DMS79 treated with DMSO at 0.1 percent for 48 hours (cell line): Measurements from ENCODE around the gene SEMA3D.

Source experiments
- DNase-seq: peaks from one replicate; lab custom pipeline; 2025; lab: John Stamatoyannopoulos, UW

Gene SEMA3D

GRCh38 chr7:84985073-84985784 is 201.6 kb downstream of the SEMA3D start:
- DNase-seq, result no peak

- DNase-seq, result no peak
Observed at GRCh38 chr7:84982199-84982598, 204.7 kb downstream of the SEMA3D start.

- DNase-seq, result no peak
Observed at GRCh38 chr7:84981055-84981976, 205.5 kb downstream of the SEMA3D start.

- no peak for DNase-seq
Observed at GRCh38 chr7:84975586-84976185, 211.2 kb downstream of the SEMA3D start.

- DNase-seq, result no peak
Observed at GRCh38 chr7:84971360-84971759, 215.5 kb downstream of the SEMA3D start.

- DNase-seq, result no peak
Observed at GRCh38 chr7:84970670-84971069, 216.2 kb downstream of the SEMA3D start.

GRCh38 chr7:84953234-84953633 is 233.6 kb downstream of the SEMA3D start:
- DNase-seq, result no peak

GRCh38 chr7:84950836-84951235 is 236.0 kb downstream of the SEMA3D start:
- no peak for DNase-seq

GRCh38 chr7:84949501-84949900 is 237.4 kb downstream of the SEMA3D start:
- no peak for DNase-seq

GRCh38 chr7:84949067-84949466 is 237.8 kb downstream of the SEMA3D start:
- no peak for DNase-seq

GRCh38 chr7:84948634-84949033 is 238.2 kb downstream of the SEMA3D start:
- DNase-seq, result no peak

GRCh38 chr7:84946549-84946948 is 240.3 kb downstream of the SEMA3D start:
- DNase-seq, result no peak
